ENCODE measurements around the gene MSLN.

Gene MSLN

DNA sequence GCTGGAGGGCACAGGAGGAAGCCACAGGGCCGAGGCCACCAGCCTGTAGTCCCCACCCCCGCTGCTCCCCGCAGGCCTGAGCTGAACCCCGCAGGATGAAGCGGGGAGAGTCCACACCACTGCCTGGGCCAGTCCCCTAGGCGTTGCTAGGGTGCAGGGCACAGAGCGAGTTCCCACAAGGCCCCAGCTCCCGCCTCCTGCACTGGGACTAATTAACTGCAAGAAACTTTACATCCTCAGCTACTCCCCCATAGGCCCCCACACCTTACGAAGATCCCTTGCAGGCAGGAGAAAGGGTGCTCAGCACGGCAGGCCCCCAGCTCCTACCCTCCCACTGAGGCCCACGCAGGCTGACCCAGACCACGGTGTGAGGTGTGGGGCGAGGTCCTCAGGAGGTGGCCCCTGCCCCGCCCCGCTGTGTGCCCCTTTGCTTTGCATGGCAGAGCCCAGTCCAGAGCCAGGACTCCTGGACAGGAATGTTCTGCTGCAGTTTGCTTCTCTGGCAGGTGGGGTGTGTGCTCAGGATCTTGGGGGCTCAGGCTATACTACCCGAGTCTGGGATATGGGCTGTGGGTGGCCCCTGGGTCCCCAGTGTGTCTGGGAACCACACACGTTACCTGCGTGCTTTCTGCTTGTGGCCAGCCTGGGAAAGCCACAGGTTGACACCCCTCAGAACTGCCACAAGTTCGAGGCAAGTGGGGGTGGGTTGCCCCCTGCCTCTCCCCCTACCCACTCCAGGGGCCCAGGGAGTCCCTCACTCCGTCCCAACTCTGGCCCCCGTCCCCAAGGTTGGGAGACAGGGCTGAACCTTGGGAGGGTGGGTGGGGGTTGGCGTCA, 38.8 kb downstream of the MSLN start:
- Histone ChIP-seq H4K20me1 (ENCODE audit: insufficient read depth) (no peaks in the 10 kb centered on the region), H3K4me3 (IDR thresholded peaks at IDR 0.05; ENCODE audit: insufficient read depth, low read depth, low read length) (no peak overlapping the region), H3K36me3 (ENCODE audit: insufficient read depth) (no peaks in the 10 kb centered on the region), H3K27ac (no peak overlapping the region), H3K4me1 (ENCODE audit: low read depth, poor library complexity, severe bottlenecking) (peaks cover 8% of the 10 kb centered on the region), H3K4me2 (no peak overlapping the region), H3K9ac (no peak overlapping the region), H3K27me3 (ENCODE audit: insufficient read depth, low read depth) (peaks cover 60% of the 10 kb centered on the region), H3K79me2 (ENCODE audit: insufficient read depth, low read depth) (no peaks in the 10 kb centered on the region), H2AFZ (ENCODE audit: low read depth) (no peak overlapping the region)
- TF ChIP-seq CTCF (conservative IDR thresholded peaks at IDR 0.05; ENCODE audit: low read depth, low read length): no peak

- TF ChIP-seq CTCF (conservative IDR thresholded peaks at IDR 0.05; ENCODE audit: low read depth, low read length): no peak
- Histone ChIP-seq H3K4me3 (IDR thresholded peaks at IDR 0.05; ENCODE audit: insufficient read depth, low read depth, low read length) (no peak within 1 kb of the TSS), H3K27me3 (ENCODE audit: insufficient read depth, low read depth) (peaks cover 67% of the 10 kb centered on the region), H3K36me3 (ENCODE audit: insufficient read depth) (no peaks in the 10 kb centered on the region), H3K4me2 (no peak within 1 kb of the TSS), H3K27ac (no peak within 1 kb of the TSS), H3K79me2 (ENCODE audit: insufficient read depth, low read depth) (no peaks in the 10 kb centered on the region), H3K9ac (no peak within 1 kb of the TSS), H4K20me1 (ENCODE audit: insufficient read depth) (no peaks in the 10 kb centered on the region), H3K4me1 (ENCODE audit: low read depth, poor library complexity, severe bottlenecking) (peaks cover 8% of the 10 kb centered on the region), H2AFZ (ENCODE audit: low read depth) (no peak within 1 kb of the TSS)
Measured at GRCh38 chr16:799948-800833, 39.7 kb downstream of the MSLN start, which contains the start of gene GNG13. TSS of gene GNG13 (minus strand) at chr16:800734. CDS start at chr16:799077, 1,657 bp downstream.

- Histone ChIP-seq H3K4me3 (IDR thresholded peaks at IDR 0.05; ENCODE audit: insufficient read depth, low read depth, low read length) (no peak overlapping the region), H3K4me1 (ENCODE audit: low read depth, poor library complexity, severe bottlenecking) (peaks cover 3% of the 10 kb centered on the region), H2AFZ (ENCODE audit: low read depth) (no peak overlapping the region), H3K79me2 (ENCODE audit: insufficient read depth, low read depth) (no peaks in the 10 kb centered on the region), H4K20me1 (ENCODE audit: insufficient read depth) (no peaks in the 10 kb centered on the region), H3K9ac (no peak overlapping the region), H3K27ac (no peak overlapping the region), H3K36me3 (ENCODE audit: insufficient read depth) (no peaks in the 10 kb centered on the region), H3K27me3 (ENCODE audit: insufficient read depth, low read depth) (peaks cover 67% of the 10 kb centered on the region), H3K4me2 (no peak overlapping the region)
- no peak for TF ChIP-seq CTCF (conservative IDR thresholded peaks at IDR 0.05; ENCODE audit: low read depth, low read length)
Measured at GRCh38 chr16:800834-801511, 40.4 kb downstream of the MSLN start.

- Histone ChIP-seq H3K27me3 (ENCODE audit: insufficient read depth, low read depth) (peaks cover 67% of the 10 kb centered on the region), H3K27ac (no peak overlapping the region), H3K36me3 (ENCODE audit: insufficient read depth) (no peaks in the 10 kb centered on the region), H3K4me3 (IDR thresholded peaks at IDR 0.05; ENCODE audit: insufficient read depth, low read depth, low read length) (no peak overlapping the region), H3K79me2 (ENCODE audit: insufficient read depth, low read depth) (no peaks in the 10 kb centered on the region), H3K9ac (no peak overlapping the region), H2AFZ (ENCODE audit: low read depth) (no peak overlapping the region), H3K4me2 (no peak overlapping the region), H4K20me1 (ENCODE audit: insufficient read depth) (no peaks in the 10 kb centered on the region), H3K4me1 (ENCODE audit: low read depth, poor library complexity, severe bottlenecking) (no peaks in the 10 kb centered on the region)
- TF ChIP-seq CTCF (conservative IDR thresholded peaks at IDR 0.05; ENCODE audit: low read depth, low read length): no peak
Measured at GRCh38 chr16:801584-802363, 41.2 kb downstream of the MSLN start.

All from KMS-11 (cell line).